H1 (cell line): ENCODE data around the gene CD47. TPM values are rescaled to one million over a fixed set of nuclear protein-coding genes. Genes with fewer than 3 reads are reported as not detected.

Experiments used
- EGR1 ChIP-seq: IDR thresholded peaks from 2 replicates; pipeline ENCODE4 v1.6.1; 2011; ENCODE audit warnings: low read depth, low read length, borderline replicate concordance
- KDM4A ChIP-seq: IDR thresholded peaks from one replicate; pipeline ENCODE4 v1.7.1; 2012; ENCODE audit warnings: low read depth, mild to moderate bottlenecking, moderate library complexity, low read length, inconsistent platforms; ENCODE audit not compliant: severe bottlenecking
- TBP ChIP-seq: IDR thresholded peaks from 2 replicates; pipeline ENCODE4 v1.6.1; 2011; ENCODE audit warnings: low read depth, low read length, improper control_type of control experiment
- polyA plus RNA-seq, 7 experiments: library from polyadenylated mRNA; depleted of rRNA in 3 of 7; stranded (reverse) in 5 of 7; unstranded in 2 of 7; fragments of >200 nt in 5 of 7; fragments of 200-250 nt in 2 of 7; gene quantifications; 1 replicate in 5 of 7; 2 replicates in 1 of 7; 4 replicates in 1 of 7; pipeline versions ENCODE4 v1.2.1 to v1.2.3, GENCODE V29; 2011 to 2013; ENCODE audit warnings: missing spikeins in 2 of 7, mixed read lengths in 2 of 7
- total RNA-seq: library from RNA; stranded (reverse); fragmentation: NEBNext Ultra II Directional; extraction: Animal tissue kit (Norgen Biotek cat#: 25700); gene quantifications from 2 replicates; pipeline ENCODE4 v1.2.1, GENCODE V29; 2021
- TF ChIP-seq, protein P1 (sequence below): fragments of 300-600 bp; sonication (generic); IDR thresholded peaks from 2 replicates; pipeline ENCODE4 v1.7.1; 2012; ENCODE audit warnings: low read length, moderate library complexity, mild to moderate bottlenecking, inconsistent platforms; ENCODE audit not compliant: insufficient replicate concordance

CD47 gene
- total and polyA plus RNA-seq, 2 of the 8 experiments (the other 6 are each of a cell fraction or from before 2014, with no cell fraction given), result 14.4 to 19.3 TPM

DNA sequence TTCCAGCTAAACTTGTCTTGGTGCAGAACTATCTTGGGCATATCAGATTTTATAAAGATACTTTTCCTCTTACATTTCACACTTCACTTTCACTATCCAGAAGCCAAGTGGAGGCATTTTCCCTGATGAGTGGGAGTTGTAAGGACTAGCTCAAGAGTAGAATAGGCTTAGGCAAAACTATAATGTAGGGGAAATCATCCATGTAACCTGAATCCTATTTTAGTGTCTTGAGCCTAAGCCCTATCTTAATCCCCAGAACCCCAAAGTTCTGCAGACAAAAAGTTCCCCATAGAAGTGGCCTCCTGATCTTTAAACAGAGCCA lies 42.2 kb upstream of the CD47 start (continued):
- TF ChIP-seq, protein P1, sequence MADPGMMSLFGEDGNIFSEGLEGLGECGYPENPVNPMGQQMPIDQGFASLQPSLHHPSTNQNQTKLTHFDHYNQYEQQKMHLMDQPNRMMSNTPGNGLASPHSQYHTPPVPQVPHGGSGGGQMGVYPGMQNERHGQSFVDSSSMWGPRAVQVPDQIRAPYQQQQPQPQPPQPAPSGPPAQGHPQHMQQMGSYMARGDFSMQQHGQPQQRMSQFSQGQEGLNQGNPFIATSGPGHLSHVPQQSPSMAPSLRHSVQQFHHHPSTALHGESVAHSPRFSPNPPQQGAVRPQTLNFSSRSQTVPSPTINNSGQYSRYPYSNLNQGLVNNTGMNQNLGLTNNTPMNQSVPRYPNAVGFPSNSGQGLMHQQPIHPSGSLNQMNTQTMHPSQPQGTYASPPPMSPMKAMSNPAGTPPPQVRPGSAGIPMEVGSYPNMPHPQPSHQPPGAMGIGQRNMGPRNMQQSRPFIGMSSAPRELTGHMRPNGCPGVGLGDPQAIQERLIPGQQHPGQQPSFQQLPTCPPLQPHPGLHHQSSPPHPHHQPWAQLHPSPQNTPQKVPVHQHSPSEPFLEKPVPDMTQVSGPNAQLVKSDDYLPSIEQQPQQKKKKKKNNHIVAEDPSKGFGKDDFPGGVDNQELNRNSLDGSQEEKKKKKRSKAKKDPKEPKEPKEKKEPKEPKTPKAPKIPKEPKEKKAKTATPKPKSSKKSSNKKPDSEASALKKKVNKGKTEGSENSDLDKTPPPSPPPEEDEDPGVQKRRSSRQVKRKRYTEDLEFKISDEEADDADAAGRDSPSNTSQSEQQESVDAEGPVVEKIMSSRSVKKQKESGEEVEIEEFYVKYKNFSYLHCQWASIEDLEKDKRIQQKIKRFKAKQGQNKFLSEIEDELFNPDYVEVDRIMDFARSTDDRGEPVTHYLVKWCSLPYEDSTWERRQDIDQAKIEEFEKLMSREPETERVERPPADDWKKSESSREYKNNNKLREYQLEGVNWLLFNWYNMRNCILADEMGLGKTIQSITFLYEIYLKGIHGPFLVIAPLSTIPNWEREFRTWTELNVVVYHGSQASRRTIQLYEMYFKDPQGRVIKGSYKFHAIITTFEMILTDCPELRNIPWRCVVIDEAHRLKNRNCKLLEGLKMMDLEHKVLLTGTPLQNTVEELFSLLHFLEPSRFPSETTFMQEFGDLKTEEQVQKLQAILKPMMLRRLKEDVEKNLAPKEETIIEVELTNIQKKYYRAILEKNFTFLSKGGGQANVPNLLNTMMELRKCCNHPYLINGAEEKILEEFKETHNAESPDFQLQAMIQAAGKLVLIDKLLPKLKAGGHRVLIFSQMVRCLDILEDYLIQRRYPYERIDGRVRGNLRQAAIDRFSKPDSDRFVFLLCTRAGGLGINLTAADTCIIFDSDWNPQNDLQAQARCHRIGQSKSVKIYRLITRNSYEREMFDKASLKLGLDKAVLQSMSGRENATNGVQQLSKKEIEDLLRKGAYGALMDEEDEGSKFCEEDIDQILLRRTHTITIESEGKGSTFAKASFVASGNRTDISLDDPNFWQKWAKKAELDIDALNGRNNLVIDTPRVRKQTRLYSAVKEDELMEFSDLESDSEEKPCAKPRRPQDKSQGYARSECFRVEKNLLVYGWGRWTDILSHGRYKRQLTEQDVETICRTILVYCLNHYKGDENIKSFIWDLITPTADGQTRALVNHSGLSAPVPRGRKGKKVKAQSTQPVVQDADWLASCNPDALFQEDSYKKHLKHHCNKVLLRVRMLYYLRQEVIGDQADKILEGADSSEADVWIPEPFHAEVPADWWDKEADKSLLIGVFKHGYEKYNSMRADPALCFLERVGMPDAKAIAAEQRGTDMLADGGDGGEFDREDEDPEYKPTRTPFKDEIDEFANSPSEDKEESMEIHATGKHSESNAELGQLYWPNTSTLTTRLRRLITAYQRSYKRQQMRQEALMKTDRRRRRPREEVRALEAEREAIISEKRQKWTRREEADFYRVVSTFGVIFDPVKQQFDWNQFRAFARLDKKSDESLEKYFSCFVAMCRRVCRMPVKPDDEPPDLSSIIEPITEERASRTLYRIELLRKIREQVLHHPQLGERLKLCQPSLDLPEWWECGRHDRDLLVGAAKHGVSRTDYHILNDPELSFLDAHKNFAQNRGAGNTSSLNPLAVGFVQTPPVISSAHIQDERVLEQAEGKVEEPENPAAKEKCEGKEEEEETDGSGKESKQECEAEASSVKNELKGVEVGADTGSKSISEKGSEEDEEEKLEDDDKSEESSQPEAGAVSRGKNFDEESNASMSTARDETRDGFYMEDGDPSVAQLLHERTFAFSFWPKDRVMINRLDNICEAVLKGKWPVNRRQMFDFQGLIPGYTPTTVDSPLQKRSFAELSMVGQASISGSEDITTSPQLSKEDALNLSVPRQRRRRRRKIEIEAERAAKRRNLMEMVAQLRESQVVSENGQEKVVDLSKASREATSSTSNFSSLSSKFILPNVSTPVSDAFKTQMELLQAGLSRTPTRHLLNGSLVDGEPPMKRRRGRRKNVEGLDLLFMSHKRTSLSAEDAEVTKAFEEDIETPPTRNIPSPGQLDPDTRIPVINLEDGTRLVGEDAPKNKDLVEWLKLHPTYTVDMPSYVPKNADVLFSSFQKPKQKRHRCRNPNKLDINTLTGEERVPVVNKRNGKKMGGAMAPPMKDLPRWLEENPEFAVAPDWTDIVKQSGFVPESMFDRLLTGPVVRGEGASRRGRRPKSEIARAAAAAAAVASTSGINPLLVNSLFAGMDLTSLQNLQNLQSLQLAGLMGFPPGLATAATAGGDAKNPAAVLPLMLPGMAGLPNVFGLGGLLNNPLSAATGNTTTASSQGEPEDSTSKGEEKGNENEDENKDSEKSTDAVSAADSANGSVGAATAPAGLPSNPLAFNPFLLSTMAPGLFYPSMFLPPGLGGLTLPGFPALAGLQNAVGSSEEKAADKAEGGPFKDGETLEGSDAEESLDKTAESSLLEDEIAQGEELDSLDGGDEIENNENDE, result no peak
- TF ChIP-seq TBP (no peak), EGR1 (no peak), KDM4A (no peak)
